Calu3 (cell line): ENCODE data around the gene CDH22. TPM values are rescaled to one million over a fixed set of nuclear protein-coding genes. Genes with fewer than 3 reads are reported as not detected.

Experiments used
- BruUV-seq: library from RNA; stranded (reverse); fragments of 400-500 nt; replicated peaks from 2 replicates; lab custom pipeline; 2021; lab: Mats Ljungman, UMichigan
- CTCF ChIA-PET: fragments of 300-600 bp; sonication (Branson Sonifier 250); formaldehyde crosslinking; loops from one replicate; lab custom pipeline; 2022; ENCODE audit warnings: antibody characterized with exemption; lab: Charles Lee
- DNase-seq: peaks from one replicate; pipeline ENCODE4 v3.0.0; 2022
- H3K27ac Mint-ChIP-seq: one replicate; pipeline ENCODE4 v1.8.0; 2022; ENCODE audit warnings: mixed read lengths; ENCODE audit not compliant: unreplicated experiment
- H3K27me3 Mint-ChIP-seq: one replicate; pipeline ENCODE4 v1.8.0; 2022; ENCODE audit warnings: mixed read lengths; ENCODE audit not compliant: unreplicated experiment
- H3K36me3 Mint-ChIP-seq: one replicate; pipeline ENCODE4 v1.8.0; 2022; ENCODE audit warnings: mild to moderate bottlenecking, moderate library complexity, mixed read lengths; ENCODE audit not compliant: insufficient read depth, unreplicated experiment
- H3K4me1 Mint-ChIP-seq: one replicate; pipeline ENCODE4 v1.8.0; 2022; ENCODE audit warnings: mild to moderate bottlenecking, low read depth, mixed read lengths; ENCODE audit not compliant: unreplicated experiment
- H3K4me3 Mint-ChIP-seq: one replicate; pipeline ENCODE4 v1.8.0; 2022; ENCODE audit warnings: mild to moderate bottlenecking, low read depth, moderate library complexity, mixed read lengths; ENCODE audit not compliant: unreplicated experiment
- H3K9me3 Mint-ChIP-seq: one replicate; pipeline ENCODE4 v1.8.0; 2022; ENCODE audit warnings: low read depth, mixed read lengths; ENCODE audit not compliant: unreplicated experiment
- CTCF ChIP-seq: fragments of 200-600 bp; IDR thresholded peaks from one replicate; pipeline ENCODE4 v1.8.0; 2022; ENCODE audit warnings: antibody characterized with exemption; ENCODE audit not compliant: unreplicated experiment
- intact Hi-C: fragments of 100-400 bp; cut with micrococcal nuclease; formaldehyde crosslinking; loops from one replicate; pipeline ENCODE4 v1.10.0; 2022; ENCODE audit not compliant: unreplicated experiment
- total RNA-seq: library from RNA; stranded (reverse); gene quantifications from 2 replicates; pipeline ENCODE4 v1.2.3, GENCODE V29; 2022

CDH22 gene
- total RNA-seq, 1 experiment from 2014 or later: not detected

DNA sequence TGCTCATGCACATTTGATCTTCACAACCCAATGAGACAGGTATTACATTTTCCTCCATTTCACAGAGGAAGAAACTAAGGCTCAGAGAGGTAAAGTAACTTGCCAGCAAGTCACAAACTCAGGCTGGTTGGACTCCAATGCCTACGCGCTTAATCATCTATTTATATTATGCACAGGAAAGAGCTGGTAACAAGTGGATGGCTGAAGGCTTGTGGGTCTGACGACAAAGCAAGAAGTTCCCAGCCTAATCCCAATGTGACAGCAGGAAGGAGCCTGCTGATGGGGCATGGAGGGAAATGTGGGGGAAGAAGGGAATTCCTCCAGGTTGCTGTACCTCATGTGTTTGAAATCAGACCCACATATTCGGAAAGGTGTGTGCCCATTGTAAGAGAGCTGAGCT lies 3.9 kb downstream of the CDH22 start:
- H3K27me3 Mint-ChIP-seq: peaks cover 62% of the 10 kb centered on the region
- H3K36me3 Mint-ChIP-seq: peaks cover 5% of the 10 kb centered on the region
- no peak overlapping the region for H3K27ac Mint-ChIP-seq
- H3K9me3 Mint-ChIP-seq: no peaks in the 10 kb centered on the region
- no TSS peak for BruUV-seq
- CTCF ChIA-PET: interaction anchor here (0.6 to 1.2 kb wide), 2 partner anchors 31 to 122 kb away, joined by 3 read pairs; no protein-coding TSS in a partner anchor
- H3K4me3 Mint-ChIP-seq: no peak overlapping the region
- no peak for TF ChIP-seq CTCF
- intact Hi-C loops: no loop called here
- H3K4me1 Mint-ChIP-seq: no peaks in the 10 kb centered on the region
- DNase-seq: no peak

DNA sequence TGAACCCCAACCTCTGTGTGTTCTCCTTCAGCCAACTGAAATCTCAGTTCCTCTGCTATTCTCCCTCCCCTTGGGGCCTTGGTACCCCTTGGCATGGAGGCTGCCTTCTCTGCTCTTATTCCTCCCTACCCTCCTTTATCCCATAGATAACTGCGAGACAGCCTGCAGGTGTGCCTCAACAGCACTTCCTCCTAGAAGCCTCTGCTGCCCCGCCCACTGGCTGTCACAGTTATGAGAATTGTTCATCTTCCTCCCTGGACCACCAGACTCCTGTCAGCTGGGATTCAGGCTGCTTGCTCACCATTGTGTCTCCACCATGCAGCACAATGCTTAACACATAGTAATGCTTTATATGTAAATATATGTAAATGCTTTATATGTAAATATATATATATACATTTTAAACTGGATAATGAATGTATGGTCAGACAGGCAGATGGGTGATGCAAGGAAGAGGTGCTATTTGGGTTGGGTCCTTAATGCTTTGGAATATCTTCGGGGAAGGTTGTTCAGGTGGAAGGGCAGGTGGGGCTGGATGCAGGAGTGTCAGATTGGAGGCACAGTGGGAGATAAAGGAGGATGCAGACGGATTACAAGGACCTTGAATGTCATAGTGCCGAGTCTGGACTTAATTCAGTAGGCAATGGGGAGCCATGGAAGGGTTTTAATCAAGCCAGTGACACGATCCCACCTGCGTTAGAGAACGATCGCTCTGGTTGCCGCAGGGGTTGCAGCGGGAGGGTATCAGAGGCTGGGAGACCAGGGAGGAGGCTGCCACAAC lies 4.9 kb downstream of the CDH22 start:
- no peak overlapping the region for H3K27ac Mint-ChIP-seq
- no peak for DNase-seq
- BruUV-seq: no TSS peak
- peaks cover 53% of the 10 kb centered on the region for H3K27me3 Mint-ChIP-seq
- no peak for TF ChIP-seq CTCF
- intact Hi-C loops: no loop called here
- H3K4me1 Mint-ChIP-seq: no peaks in the 10 kb centered on the region
- H3K36me3 Mint-ChIP-seq: peaks cover 4% of the 10 kb centered on the region
- no peak overlapping the region for H3K4me3 Mint-ChIP-seq
- CTCF ChIA-PET: no interaction called here
- no peaks in the 10 kb centered on the region for H3K9me3 Mint-ChIP-seq

GRCh38 chr20:46302106-46302505 lies 6.2 kb downstream of the CDH22 start:
- intact Hi-C loops: no loop called here
- no TSS peak for BruUV-seq
- H3K4me3 Mint-ChIP-seq: no peak overlapping the region
- CTCF ChIA-PET: interaction anchor here (0.6 to 1.2 kb wide), 3 partner anchors 11 to 189 kb away, joined by 3 to 7 read pairs (median 4); no protein-coding TSS in a partner anchor
- no peak for DNase-seq
- no peaks in the 10 kb centered on the region for H3K4me1 Mint-ChIP-seq
- TF ChIP-seq CTCF: no peak
- no peak overlapping the region for H3K27ac Mint-ChIP-seq
- peaks cover 51% of the 10 kb centered on the region for H3K27me3 Mint-ChIP-seq
- H3K9me3 Mint-ChIP-seq: no peaks in the 10 kb centered on the region
- no peaks in the 10 kb centered on the region for H3K36me3 Mint-ChIP-seq

DNA sequence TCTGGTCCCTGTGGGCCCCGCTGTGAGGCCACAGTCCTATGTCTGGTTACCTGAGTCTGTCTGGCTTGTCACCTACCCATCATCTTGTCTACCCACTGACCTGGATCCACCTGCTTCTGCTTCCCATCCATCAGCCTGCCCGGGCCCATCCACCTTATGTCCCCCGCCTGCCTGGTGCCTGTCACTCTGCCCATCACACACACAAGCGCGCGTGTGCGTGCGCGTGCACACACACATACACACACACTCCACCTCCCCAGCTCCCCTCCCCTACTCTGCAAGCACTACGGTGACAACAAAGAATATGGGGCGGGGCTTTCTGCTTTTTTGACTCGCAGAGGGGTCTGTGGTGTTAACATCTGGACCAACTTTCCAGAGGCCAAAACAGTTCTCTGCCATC lies 8.0 kb downstream of the CDH22 start:
- Mint-ChIP-seq H3K9me3 (no peaks in the 10 kb centered on the region), H3K4me1 (no peaks in the 10 kb centered on the region), H3K4me3 (no peak overlapping the region), H3K27ac (no peak overlapping the region), H3K27me3 (peaks cover 33% of the 10 kb centered on the region), H3K36me3 (no peaks in the 10 kb centered on the region)
- CTCF ChIA-PET: no interaction called here
- intact Hi-C loops: no loop called here
- no peak for TF ChIP-seq CTCF
- no TSS peak for BruUV-seq
- no peak for DNase-seq
